Measurements from ENCODE around the gene RRP7A.
"Not testable (repeated sequence)": the region's sequence is repeated elsewhere in the genome, so short reads cannot be mapped to it uniquely, and the experiment has no call there.

- TF ChIP-seq CTCF, POLR2A (IDR thresholded peaks at IDR 0.05): not testable (repeated sequence)
Observed at GRCh38 chr22:42514331-42514730, 5.3 kb downstream of the RRP7A start.
